M059J (cell line): ENCODE data around the gene ACAA2. TPM values are rescaled to one million over a fixed set of nuclear protein-coding genes. Genes with fewer than 3 reads are reported as not detected.
"Not testable (repeated sequence)": the region's sequence is repeated elsewhere in the genome, so short reads cannot be mapped to it uniquely, and the experiment has no call there.

ENCODE experiments used
- DNase-seq: peaks from one replicate; pipeline ENCODE4 v3.0.0-alpha.2; 2012; ENCODE audit warnings: low read depth
- total RNA-seq: library from RNA; depleted of rRNA; stranded (reverse); fragments of >200 nt; shearing (Covaris generic); gene quantifications from 2 replicates; pipeline ENCODE4 v1.2.3, GENCODE V29; 2014

The ACAA2 gene
- total RNA-seq, 1 experiment from 2014 or later, result 59.3 TPM

DNA sequence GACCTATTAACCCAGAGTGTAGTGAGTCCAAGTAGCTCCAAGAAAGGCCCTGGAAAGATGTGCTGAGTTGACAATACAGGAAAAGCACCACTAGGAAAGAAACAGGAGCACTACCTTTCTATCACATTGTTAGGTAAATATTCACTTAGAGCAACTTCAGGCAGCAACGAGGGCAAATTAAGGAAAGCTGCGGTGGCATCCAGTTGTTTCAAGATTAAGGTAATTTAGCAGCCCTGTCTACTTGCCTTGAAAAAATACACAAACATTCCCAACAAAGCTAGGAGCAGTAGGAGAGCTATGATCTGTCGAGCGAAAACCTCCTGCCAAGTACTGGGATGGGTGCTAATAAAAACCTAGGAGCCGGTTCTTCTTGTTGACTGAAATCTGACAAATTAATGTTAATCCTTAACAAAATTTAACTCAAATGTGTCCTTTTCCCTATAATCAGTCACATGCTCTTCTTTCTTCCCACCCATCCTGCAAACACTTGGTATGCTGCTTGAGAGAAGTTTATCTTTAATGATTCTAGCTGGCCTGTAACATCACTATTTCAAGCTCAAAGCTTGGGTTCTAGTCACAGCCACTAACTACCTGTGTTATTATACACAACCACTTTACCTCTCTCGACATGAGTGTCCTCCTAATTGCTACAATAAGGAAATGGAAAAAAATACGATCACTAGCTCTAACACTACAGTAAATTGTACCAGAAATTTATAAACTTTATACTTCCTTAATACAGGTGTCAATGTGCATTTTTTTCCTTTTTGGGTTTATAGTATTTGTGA, 2.0 kb downstream of the ACAA2 start:
- DNase-seq, result no peak

DNA sequence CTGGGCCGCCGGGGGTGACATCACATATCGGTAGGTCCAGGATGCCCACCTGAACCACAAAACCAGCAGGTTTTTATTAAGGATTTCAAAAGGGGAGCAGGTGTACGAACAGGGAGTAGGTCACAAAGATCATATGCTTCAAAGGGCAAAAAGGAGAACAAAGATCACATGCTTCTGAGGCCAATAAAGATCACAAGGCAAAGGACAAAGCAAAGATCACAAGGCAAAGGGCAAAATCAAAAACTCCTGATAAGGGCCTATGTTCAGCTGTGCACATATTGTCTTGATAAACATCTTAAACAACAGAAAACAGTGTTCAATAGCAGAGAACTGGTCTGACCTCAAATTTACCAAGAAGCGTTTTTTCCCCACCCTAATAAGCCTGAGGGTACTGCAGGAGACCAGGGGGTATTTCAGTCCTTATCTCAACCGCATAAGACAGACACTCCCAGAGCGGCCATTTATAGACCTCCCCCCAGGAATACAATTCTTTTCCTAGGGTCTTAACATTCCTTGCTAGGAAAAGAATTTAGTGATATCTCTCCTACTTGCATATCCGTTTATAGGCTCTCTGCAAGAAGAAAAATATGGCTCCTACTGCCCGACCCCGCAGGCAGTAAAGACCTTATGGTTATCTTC, 4.7 kb downstream of the ACAA2 start:
- DNase-seq, result not testable (repeated sequence)

DNA sequence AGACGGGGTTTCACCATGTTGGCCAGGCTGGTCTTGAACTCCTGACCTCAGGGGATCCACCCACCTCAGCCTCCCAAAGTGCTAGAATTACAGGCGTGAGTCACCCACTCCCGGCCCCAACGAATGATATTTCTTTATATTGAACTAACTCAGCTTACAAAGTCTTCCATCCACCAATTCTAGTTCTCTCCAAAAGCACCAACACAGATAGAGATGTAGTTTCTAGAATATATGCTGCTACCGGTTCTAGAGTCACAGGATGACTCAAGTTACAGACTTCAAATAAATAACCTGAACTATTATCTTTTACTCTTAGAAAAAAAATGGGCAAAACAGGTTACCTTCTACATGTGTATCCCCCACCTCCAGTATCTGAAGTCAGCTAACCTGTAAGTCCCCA, 9.2 kb downstream of the ACAA2 start:
- DNase-seq, result no peak

DNA sequence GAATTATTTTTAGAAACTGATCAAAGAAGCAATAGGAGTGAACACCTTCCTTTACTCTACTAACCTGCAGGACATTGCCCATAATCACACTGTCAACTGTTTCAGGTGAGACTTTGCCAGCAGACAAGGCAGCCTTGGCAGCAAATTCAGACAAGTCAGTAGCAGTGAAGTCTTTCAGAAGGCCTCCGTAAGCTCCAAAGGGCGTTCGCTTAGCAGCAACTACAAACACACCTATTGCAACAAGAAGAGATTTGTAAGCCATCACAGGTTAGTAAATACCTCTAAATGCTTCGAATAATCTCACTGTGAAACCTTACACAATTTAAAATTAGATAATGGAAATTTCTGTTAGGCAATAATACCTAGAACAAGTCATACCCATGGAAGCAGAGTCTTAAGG, 10.7 kb downstream of the ACAA2 start:
- no peak for DNase-seq

DNA sequence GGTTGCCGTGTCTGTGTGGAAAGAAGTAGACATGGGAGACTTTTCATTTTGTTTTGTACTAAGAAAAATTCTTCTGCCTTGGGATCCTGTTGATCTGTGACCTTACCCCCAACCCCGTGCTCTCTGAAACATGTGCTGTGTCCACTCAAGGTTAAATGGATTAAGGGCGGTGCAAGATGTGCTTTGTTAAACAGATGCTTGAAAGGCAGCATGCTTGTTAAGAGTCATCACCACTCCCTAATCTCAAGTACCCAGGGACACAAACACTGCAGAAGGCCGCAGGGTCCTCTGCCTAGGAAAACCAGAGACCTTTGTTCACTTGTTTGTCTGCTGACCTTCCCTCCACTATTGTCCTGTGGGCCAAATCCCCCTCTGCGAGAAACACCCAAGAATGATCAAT, 12.8 kb downstream of the ACAA2 start:
- DNase-seq, result not testable (repeated sequence)

DNA sequence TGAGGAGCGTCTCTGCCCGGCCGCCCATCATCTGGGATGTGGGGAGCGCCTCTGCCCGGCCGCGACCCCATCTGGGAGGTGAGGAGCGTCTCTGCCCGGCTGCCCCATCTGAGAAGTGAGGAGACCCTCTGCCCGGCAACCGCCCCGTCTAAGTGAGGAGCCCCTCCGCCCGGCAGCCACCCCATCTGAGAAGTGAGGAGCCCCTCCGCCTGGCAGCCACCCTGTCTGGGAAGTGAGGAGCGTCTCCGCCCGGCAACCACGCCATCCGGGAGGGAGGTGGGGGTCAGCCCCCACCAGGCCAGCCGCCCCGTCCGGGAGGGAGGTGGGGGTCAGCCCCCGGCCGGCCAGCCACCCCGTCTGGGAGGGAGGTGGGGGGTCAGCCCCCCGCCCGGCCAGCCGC, 13.5 kb downstream of the ACAA2 start:
- DNase-seq, result not testable (repeated sequence)

DNA sequence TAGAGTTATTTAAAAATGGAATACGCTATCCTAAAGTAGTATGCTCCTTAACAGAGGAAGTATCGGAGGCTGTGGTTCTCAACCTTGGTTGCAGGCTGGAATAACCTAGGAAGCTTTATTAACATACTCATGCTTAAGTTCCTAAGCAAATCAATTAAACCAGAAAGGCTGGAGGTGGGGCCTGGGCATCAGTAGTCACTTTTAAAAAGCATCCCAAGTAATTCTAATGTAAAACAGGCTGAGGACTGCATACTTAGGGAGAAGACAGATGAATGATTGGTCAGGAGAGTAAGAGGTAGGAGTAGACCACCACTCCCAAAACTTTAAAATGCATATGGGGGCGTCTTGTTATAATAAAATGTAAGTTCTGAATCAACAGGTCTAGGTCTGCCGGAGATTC, 15.3 kb downstream of the ACAA2 start:
- no peak for DNase-seq

DNA sequence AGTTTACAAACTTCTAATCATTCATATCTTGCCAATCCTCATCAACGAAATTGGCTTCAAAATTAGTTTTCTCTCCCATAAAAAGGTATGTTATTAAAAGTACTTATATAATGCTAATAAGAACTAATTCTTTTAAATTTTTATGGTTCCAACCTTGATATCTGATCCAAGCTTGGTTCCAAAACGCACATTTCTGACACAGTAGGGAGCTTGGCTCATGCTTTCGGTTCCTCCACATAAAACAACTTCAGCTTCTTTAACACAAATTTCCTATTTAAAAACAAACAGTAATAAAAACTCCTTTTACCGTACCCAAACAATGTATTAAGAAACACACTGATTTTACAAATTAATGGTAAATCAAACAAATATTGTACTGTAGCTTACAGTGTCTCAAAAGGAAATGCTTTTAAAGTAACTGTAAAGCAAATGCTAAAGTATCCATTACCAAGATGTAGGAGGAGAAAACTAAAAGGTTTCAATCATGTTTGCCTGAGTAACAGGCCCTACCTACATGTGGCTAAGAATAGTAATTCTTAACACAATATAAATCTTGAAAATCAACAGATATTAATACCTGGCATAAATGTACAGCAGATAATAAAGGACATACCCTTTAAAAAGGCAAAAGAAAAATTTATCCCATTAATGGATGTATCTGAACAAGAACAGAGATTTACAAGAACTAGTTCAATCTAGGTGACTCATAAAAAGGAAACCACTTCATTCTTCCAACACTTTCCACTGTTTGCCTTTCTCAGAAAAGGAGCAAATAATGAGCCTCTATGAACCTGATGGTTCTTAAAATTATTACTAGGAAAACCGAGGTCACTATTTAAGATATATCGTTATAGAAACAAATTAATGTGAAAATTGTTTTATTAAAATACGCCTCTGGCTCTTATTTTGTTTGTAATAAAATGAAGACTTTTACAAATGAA, 17.5 kb downstream of the ACAA2 start:
- no peak for DNase-seq

DNA sequence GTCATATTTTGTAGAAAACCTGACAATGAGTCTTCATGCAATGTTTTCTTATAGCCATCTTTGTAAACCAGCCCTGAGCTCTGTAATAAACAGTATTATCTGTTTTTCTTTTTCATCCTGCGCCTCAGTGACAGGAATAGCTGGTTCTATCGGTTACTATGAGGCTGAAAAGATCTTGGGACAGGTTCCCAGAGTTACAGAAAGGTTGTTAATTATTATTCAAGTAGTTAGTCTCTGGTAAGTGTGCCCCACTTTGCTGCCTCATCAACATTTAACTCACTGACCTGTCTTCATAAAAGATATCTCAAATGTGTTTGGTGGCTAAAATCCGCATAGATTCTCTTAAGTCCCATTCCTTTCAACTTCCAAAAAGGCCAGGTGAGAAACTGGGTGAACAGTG, 18.6 kb downstream of the ACAA2 start:
- DNase-seq, result no peak

DNA sequence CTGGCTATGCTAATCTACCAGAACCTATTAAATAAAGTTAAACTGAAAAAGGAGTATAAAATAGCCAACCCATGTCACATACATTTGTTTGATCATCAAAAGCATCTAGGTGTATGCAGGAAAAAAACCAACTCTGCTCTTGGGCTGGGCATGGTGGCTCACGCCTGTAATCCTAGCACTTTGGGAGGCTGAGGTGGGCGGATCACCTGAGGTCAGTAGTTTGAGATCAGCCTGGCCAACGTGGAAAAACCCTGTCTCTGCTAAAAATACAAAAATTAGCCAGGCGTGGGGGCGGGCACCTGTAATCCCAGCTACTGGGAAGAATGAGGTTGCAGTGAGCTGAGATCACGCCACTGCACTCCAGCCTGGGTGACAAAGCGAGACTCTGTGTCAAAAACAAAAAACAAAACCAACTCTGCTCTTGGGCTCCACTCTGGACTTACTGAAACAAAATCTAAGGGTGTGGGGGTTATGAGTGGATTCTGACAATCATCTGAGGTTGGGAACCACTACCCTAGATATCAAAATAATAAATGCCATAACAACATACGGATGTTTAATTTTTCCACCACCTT, 23.7 kb downstream of the ACAA2 start:
- not testable (repeated sequence) for DNase-seq

DNA sequence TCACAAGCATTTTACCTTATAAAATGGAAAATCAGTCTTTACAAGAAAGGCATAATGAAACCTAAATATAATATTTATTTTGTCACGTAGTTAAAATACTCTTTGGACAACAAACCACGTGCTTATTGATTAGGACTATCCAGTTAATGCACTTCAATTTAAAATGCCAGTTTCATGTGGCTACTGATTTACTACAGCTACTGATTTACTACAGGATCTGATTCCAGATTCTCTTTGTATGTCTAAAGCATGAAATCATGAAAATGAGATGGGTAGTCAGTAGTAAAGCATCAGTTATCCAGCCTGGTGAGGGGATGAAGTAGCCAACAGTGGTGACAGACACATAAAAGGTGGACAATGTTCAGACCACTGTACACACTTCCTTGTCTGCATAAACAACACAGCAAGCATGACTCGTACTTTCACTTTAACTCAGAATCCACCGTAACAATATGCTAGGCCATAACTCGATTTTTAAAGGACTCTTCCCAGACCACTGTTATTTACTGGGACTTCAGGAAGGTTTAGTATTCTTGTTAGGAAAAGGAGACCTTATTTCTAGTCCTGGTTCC, 24.9 kb downstream of the ACAA2 start:
- DNase-seq, result peak; percentile 50

DNA sequence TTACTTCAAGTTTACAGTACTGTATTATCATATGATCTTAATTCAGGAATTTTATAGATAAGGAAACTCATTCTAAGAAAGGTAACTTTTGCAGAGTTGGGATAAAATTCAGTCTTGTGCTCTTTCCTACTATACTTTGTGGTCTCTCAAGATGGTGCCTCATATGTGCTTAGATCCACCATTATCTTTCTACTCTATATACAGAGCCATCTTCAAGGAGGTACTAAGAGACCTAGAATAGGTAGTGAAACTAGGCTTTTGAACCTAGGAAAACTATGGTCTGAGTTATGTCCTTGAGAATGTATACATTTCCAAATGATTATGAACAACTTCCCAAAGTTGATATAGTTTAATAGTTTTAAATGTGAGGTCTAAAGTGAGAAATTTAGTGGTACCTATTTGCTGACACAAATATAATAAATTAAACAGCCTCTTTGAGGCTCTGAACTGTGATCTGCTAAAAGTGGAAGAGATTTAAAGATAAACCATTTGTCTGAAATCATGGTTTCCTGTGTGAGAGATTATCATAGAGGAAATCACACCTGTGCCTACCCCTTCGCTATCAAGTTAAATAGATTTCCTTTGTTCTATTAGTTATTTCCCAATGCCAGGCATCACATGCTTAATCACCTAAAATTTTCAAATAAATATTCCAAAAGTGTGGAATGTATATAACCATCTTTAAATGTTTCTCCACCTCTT, 27.2 kb downstream of the ACAA2 start:
- DNase-seq, result no peak

DNA sequence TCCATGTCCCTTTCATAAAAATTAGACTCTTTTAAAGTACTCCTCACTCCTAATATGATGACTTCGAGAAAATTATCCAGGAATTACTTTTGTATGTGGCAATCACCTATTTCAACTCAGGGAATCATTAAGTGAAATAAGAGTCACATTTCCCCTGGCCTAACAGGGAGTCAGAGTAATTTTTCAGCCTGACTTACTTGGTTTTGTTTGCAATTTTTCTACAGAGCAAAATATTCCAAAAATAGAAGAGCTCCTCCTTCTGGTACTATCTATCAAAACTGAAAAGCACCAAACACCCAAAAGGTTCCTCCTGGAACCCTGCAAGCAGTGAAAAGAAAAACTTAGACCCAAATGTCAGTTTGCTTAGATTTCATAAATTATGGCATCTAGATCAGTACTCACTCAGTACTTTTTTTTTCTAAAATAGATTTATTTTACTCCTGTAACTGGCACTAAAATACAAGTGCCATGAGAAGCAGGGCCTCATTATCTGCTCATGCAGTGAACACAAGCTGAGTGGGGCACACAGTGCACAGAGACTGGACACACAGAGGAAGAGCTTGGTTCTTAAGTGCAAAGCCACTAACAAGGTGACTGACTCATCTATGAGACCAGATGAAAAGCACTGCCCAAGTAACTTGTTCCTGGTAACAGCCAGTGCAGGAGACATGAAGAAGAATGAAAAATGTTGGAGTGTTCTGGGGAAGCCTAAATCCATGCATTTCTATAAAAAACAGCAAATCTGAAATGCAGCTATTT, 28.7 kb downstream of the ACAA2 start:
- DNase-seq, result peak; percentile 34

DNA sequence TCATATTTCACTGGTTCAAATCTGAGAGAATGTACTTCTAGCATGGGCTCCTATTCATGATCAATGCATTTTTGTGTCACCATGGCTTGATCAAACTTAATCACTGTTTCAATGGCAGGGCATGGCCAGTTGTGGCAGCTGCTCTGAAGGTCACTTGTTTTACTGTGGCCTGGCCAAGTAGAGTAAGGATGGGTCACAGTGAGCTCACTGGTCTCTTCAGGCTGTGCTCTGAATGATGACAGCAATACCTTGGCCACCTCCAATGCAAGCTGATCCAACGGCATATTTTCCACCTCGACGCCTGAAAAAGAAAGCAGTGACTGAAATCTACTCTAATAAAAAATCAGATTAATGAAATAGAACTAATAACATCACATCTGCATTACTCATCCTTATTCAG, 29.7 kb downstream of the ACAA2 start:
- DNase-seq, result not testable (repeated sequence)

DNA sequence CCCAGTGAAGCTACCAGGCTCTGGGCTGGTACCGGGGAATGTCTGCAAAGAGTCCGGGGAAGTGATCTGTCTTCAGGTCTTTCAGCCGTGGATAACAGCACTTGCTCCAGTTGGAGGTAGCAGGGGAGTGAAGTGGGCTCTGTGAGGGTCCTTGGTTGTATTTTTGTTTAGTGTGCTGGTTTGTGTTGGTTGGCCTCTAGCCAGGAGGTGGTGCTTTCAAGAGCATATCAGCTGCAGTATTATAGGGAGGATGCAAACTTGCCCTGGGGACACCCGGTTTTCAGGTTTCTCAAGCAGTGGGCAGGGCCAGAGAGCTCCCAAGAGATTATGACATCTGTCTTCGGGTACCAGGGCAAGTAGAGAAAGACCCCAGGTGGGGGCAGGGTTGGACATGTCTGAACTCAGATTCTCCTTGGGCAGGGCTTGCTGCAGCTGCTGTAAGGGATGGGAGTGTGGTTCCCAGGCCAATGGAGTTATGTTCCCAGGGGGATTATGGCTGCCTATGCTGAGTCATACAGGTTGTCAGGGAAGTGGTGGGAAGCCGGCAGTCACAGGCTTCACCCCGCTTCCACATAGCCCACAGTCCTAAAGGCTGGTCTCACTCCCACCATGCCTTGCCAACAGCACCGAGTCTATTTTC, 34.4 kb downstream of the ACAA2 start:
- peak; percentile 35 for DNase-seq

DNA sequence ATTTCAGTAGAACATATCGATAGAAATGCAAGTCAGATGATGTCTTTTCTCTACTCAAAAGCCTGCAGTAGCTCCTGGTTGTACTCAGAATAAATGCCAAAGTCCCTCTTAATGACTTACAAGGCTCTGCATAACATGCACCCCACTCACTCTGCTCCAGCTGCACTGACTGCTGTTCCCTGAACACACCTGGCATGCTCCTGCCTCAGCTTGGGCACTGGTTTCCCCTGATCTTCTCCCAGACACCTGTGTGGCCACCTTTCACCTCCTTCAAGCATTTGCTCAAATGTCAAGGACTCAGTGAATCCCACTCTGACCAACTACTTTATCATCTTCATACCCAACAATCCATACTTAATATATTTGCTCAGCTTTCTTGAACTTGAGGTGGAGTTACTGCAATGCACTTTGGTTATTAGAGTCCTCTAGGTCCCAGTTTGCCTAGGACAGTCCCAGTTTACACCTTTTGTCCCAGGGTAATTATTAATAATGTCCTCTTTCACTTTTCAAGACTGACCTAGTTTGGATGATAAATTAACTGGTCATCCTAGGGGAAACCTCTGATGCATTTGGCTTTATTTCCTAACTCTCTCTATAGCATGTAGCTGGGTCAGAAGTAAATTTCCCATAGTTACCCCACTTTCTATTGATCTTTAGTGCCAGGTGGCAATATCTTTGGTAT, 44.1 kb downstream of the ACAA2 start:
- no peak for DNase-seq

DNA sequence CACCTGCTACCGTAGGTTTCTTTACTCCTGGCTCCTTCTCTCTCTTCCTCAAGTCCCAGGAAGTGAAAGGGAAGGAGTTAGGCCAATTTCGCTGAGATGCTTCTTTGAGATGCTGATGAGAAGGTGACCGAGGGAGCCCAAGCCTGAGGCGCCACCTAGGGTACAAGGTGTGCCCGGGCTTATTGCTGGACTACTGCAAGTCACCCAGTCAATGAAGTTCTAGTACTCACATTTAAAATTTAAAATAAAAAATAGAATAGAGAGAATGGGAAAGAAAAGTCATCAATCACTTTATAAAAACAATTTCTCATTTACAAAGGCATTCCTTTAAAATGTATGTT, 45.3 kb downstream of the ACAA2 start:
- DNase-seq, result peak; percentile 70

DNA sequence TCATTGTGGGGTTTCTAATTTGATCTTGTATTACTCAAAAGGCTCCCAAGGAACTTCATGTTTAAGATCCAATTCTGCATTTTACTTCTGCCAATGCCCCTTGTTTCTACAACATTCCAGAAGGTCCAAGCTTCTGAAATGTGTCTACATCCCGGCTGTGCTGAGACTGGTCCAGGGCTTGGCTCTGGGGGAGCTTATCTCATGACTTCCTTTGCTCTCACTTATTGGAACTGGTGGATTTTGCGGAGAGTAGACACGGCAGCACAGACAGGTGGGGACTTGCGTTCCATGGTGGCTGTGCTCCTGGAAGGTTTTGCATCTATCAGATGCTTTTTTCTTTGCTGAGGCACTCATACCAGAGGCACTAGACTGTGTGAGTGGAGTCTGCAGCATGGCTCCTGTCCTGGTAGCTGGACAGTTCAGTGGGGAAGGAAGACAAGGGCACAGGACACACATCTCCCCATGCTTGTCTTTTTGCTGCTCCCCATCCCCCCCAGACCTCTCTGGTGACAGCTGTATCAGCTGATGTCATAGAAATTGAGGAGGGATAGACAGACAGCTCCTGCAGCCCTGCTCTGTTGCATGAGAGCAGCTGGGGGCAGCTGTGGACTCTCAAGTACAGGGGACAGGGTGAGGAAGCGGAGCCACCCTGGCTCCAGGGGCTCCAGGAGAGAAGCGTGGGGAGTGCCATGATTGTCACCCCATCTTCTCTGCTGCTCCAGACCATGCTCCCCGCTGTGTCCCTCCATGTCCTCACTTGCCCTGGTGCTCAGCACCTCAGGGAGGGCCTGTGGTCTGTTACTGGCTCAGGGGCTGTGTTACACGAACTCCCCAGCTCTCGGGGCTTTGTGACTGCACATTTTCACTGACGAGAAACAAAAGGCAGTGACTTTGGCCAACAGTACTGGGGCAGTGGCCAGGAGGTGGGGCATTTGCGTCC, 46.0 kb downstream of the ACAA2 start:
- no peak for DNase-seq
